ENCODE data around the gene TENM4. TPM values are rescaled to one million over a fixed set of nuclear protein-coding genes. Genes with fewer than 3 reads are reported as not detected.

The TENM4 gene
- total RNA-seq, 4 donors from 2014 or later = 4.0 to 14.6 (median 4.5) TPM

GRCh38 chr11:79352349-79352703, 88.5 kb downstream of the TENM4 start:
- no peak for TF ChIP-seq CTCF (IDR thresholded peaks at IDR 0.05; ENCODE audit: low read depth)

GRCh38 chr11:79348976-79349682, 91.7 kb downstream of the TENM4 start:
- TF ChIP-seq CTCF (IDR thresholded peaks at IDR 0.05; ENCODE audit: low read depth) = no peak

GRCh38 chr11:79346021-79346420, 94.8 kb downstream of the TENM4 start:
- TF ChIP-seq CTCF (IDR thresholded peaks at IDR 0.05; ENCODE audit: low read depth) = no peak

GRCh38 chr11:79344753-79345294, 96.0 kb downstream of the TENM4 start:
- no peak for TF ChIP-seq CTCF (IDR thresholded peaks at IDR 0.05; ENCODE audit: low read depth)

GRCh38 chr11:79342686-79343085, 98.1 kb downstream of the TENM4 start:
- TF ChIP-seq CTCF (IDR thresholded peaks at IDR 0.05; ENCODE audit: low read depth) = no peak

GRCh38 chr11:79342236-79342635, 98.6 kb downstream of the TENM4 start:
- no peak for TF ChIP-seq CTCF (IDR thresholded peaks at IDR 0.05; ENCODE audit: low read depth)

GRCh38 chr11:79340535-79340934, 100.3 kb downstream of the TENM4 start:
- no peak for TF ChIP-seq CTCF (IDR thresholded peaks at IDR 0.05; ENCODE audit: low read depth)

Measured in subcutaneous adipose tissue (tissue), 4 donors.